RWPE2 (cell line): ENCODE data around the gene NIPAL4.

Experiments
- ATAC-seq: fragments of 200-7000 bp; cut with Tn5 transposase; 3 replicates; pipeline ENCODE4 v1.9.1; 2021; ENCODE audit warnings: low read depth
- DNase-seq: peaks from one replicate; pipeline ENCODE4 v3.0.0-alpha.2; 2020; ENCODE audit warnings: low spot score
- H3K27ac ChIP-seq: fragments of 450-650 bp; 2 replicates; pipeline ENCODE4 v1.5.1; 2017; ENCODE audit warnings: mild to moderate bottlenecking; ENCODE audit not compliant: poor library complexity, severe bottlenecking
- H3K27me3 ChIP-seq: fragments of 250-450 bp; sonication (Bioruptor Pico); 2 replicates; pipeline ENCODE4 v1.5.1; 2021; ENCODE audit warnings: mild to moderate bottlenecking, moderate library complexity; ENCODE audit not compliant: insufficient read depth, poor library complexity, severe bottlenecking
- H3K36me3 ChIP-seq: fragments of 250-450 bp; sonication (Bioruptor Pico); 2 replicates; pipeline ENCODE4 v1.5.1; 2020; ENCODE audit warnings: low read depth, mild to moderate bottlenecking, moderate library complexity
- H3K4me1 ChIP-seq: fragments of 250-450 bp; sonication (Bioruptor Pico); 2 replicates; pipeline ENCODE4 v1.5.1; 2021; ENCODE audit warnings: mild to moderate bottlenecking, moderate library complexity; ENCODE audit not compliant: insufficient read depth, poor library complexity, severe bottlenecking
- H3K4me3 ChIP-seq: fragments of 250-450 bp; sonication (Bioruptor Pico); 2 replicates; pipeline ENCODE4 v1.5.1; 2021; ENCODE audit warnings: mild to moderate bottlenecking, moderate library complexity; ENCODE audit not compliant: severe bottlenecking
- H3K9me3 ChIP-seq: fragments of 250-450 bp; sonication (Bioruptor Pico); 2 replicates; pipeline ENCODE4 v1.5.1; 2021; ENCODE audit warnings: mild to moderate bottlenecking, moderate library complexity; ENCODE audit not compliant: severe bottlenecking
- TF ChIP-seq, protein P1 (sequence below): fragments of 450-650 bp; IDR thresholded peaks from one replicate; pipeline ENCODE4 v1.5.1; 2017; ENCODE audit warnings: mild to moderate bottlenecking, moderate library complexity; ENCODE audit not compliant: poor library complexity, severe bottlenecking

NIPAL4 gene

GRCh38 chr5:157506981-157507780 lies 47.2 kb downstream of the NIPAL4 start:
- TF ChIP-seq, protein P1, sequence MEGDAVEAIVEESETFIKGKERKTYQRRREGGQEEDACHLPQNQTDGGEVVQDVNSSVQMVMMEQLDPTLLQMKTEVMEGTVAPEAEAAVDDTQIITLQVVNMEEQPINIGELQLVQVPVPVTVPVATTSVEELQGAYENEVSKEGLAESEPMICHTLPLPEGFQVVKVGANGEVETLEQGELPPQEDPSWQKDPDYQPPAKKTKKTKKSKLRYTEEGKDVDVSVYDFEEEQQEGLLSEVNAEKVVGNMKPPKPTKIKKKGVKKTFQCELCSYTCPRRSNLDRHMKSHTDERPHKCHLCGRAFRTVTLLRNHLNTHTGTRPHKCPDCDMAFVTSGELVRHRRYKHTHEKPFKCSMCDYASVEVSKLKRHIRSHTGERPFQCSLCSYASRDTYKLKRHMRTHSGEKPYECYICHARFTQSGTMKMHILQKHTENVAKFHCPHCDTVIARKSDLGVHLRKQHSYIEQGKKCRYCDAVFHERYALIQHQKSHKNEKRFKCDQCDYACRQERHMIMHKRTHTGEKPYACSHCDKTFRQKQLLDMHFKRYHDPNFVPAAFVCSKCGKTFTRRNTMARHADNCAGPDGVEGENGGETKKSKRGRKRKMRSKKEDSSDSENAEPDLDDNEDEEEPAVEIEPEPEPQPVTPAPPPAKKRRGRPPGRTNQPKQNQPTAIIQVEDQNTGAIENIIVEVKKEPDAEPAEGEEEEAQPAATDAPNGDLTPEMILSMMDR, result no peak
- H3K36me3 ChIP-seq, result no peaks in the 10 kb centered on the region

GRCh38 chr5:157509093-157509492 lies 49.1 kb downstream of the NIPAL4 start:
- ATAC-seq, result no peak
- no peaks in the 10 kb centered on the region for H3K36me3 ChIP-seq
- TF ChIP-seq, protein P1, result no peak

More at GRCh38 chr5:157506981-157507780, 47.2 kb downstream of the NIPAL4 start:
- Histone ChIP-seq H3K4me1 (peaks cover 27% of the 10 kb centered on the region), H3K27me3 (no peaks in the 10 kb centered on the region), H3K27ac (peak overlapping the region; percentile 30), H3K4me3 (no peak overlapping the region), H3K9me3 (no peaks in the 10 kb centered on the region)
- DNase-seq, result no peak
- peak; percentile 76 for ATAC-seq

DNA sequence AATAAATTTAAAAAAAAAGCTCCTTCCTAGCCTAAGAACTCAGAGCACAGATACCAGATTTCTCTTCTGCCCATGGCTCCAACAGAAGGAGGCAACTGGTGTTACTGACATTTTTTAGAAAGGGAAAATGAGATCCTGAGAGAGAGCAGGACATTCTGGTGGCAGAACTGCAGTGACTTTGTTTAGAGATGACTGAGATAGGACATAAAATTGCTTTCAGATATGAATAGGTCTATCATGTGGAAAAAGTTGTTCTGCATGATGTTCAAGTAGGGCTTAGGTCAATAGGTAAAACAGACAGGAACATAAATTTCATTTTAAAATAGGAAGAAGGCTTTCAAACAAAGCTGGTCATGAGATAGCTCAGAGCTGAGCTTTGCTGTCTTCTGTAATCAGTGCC lies 49.6 kb downstream of the NIPAL4 start:
- no peaks in the 10 kb centered on the region for H3K9me3 ChIP-seq
- no peak overlapping the region for H3K4me3 ChIP-seq
- no peak overlapping the region for H3K27ac ChIP-seq
- no peaks in the 10 kb centered on the region for H3K36me3 ChIP-seq
- H3K27me3 ChIP-seq, result no peaks in the 10 kb centered on the region
- peaks cover 29% of the 10 kb centered on the region for H3K4me1 ChIP-seq
- ATAC-seq (no peak), DNase-seq (no peak)
- TF ChIP-seq, protein P1, result no peak

More at GRCh38 chr5:157509093-157509492, 49.1 kb downstream of the NIPAL4 start:
- no peak for DNase-seq
- no peak overlapping the region for H3K4me3 ChIP-seq
- no peaks in the 10 kb centered on the region for H3K27me3 ChIP-seq
- H3K27ac ChIP-seq, result no peak overlapping the region
- H3K4me1 ChIP-seq, result peaks cover 29% of the 10 kb centered on the region
- H3K9me3 ChIP-seq, result no peaks in the 10 kb centered on the region

DNA sequence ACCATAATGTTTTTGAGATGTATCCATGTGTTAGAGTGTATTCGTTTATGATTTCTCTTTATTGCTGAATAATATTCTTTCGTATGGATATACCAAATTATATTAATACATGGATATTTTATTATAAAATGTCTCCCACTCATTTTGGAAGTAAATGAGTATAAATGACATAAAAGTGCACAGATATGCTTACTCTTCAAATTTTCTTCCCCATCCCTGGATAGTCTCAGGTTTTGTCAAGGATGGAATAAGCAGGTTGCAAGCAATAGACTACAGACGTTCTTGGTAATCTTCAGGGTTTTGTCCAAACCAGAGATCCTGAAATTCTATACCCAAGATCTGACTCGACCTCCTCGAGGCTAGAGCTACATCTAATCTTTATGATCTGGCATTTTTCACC lies 50.7 kb downstream of the NIPAL4 start:
- DNase-seq (no peak), ATAC-seq (no peak)
- TF ChIP-seq, protein P1, result no peak
- no peak overlapping the region for H3K4me3 ChIP-seq
- H3K27me3 ChIP-seq, result no peaks in the 10 kb centered on the region
- H3K9me3 ChIP-seq, result no peaks in the 10 kb centered on the region
- H3K4me1 ChIP-seq, result peaks cover 29% of the 10 kb centered on the region
- peak overlapping the region; percentile 42 for H3K27ac ChIP-seq
- H3K36me3 ChIP-seq, result no peaks in the 10 kb centered on the region
